ENCODE results near the gene ZC3H15.

The ZC3H15 gene

GRCh38 chr2:186558512-186559276 is 72.6 kb downstream of the ZC3H15 start:
- in situ Hi-C loops (cut with HindIII; ENCODE audit: low pct_ligation_motif_present, low sequenced_read_pairs) = no loop called here
- no peak for DNase-seq
- TF ChIP-seq CTCF (IDR thresholded peaks at IDR 0.05; ENCODE audit: low read depth, low read length, missing control alignments) = no peak
- Histone ChIP-seq H3K27me3 (replicated peaks) (no peaks in the 10 kb centered on the region), H3K27ac (no peak overlapping the region), H3K36me3 (replicated peaks) (no peaks in the 10 kb centered on the region), H3K4me3 (ENCODE audit: low read depth, low read length) (no peak overlapping the region)

All from brain microvascular endothelial cell (primary cell).